Cardiac muscle cell (in vitro differentiated cells and primary cell): ENCODE results near the gene LGR5. TPM values are rescaled to one million over a fixed set of nuclear protein-coding genes. Genes with fewer than 3 reads are reported as not detected.

Source experiments
- DNase-seq, 2 donors: peaks; one replicate each; pipeline versions ENCODE4 v3.0.0 to v3.0.0-alpha.2; 2010 to 2017; ENCODE audit warnings: low read depth in 1 of 2, low spot score in 1 of 2
- H3K27ac ChIP-seq: fragments of 200-600 bp; sonication (generic); 2 replicates; pipeline ENCODE4 v1.5.1; 2016
- H3K27me3 ChIP-seq: fragments of 200-600 bp; sonication (generic); 2 replicates; pipeline ENCODE4 v1.6.0; 2016; ENCODE audit warnings: control low read depth
- H3K36me3 ChIP-seq: fragments of 200-600 bp; sonication (generic); 2 replicates; pipeline ENCODE4 v1.5.1; 2016; ENCODE audit warnings: control low read depth
- H3K4me1 ChIP-seq: fragments of 200-600 bp; sonication (generic); 2 replicates; pipeline ENCODE4 v1.8.1; 2017; ENCODE audit warnings: low read depth, mild to moderate bottlenecking, mixed run types
- H3K4me3 ChIP-seq: fragments of 200-600 bp; sonication (generic); 2 replicates; pipeline ENCODE4 v1.5.1; 2016; ENCODE audit warnings: mild to moderate bottlenecking
- H3K9me3 ChIP-seq: fragments of 200-600 bp; sonication (generic); 2 replicates; pipeline ENCODE4 v1.5.1; 2017; ENCODE audit warnings: low read depth, mild to moderate bottlenecking, control low read depth
- CTCF ChIP-seq: IDR thresholded peaks from 2 replicates; pipeline ENCODE4 v1.5.1; 2012; ENCODE audit warnings: low read depth, mild to moderate bottlenecking, low read length
- polyA plus RNA-seq: library from polyadenylated mRNA; unstranded; fragments of >200 nt; fragmentation: Nextera tagmentation; extraction: Ambion mirVana; gene quantifications from 2 replicates; pipeline ENCODE4 v1.2.1, GENCODE V29; 2016
- total RNA-seq: library from RNA; depleted of rRNA; stranded (reverse); fragments of >200 nt; gene quantifications from 2 replicates; pipeline ENCODE4 v1.2.3, GENCODE V29; 2016

LGR5 gene
- total and polyA plus RNA-seq, 2 experiments from 2014 or later, result 0.12 to 0.34 TPM

- TF ChIP-seq CTCF, result no peak
- DNase-seq, result no peak
- peaks cover 13% of the 10 kb centered on the region for H3K4me1 ChIP-seq
- H3K4me3 ChIP-seq, result no peak overlapping the region
- no peaks in the 10 kb centered on the region for H3K9me3 ChIP-seq
- H3K27ac ChIP-seq, result no peak overlapping the region
- no peaks in the 10 kb centered on the region for H3K27me3 ChIP-seq
- H3K36me3 ChIP-seq, result no peaks in the 10 kb centered on the region
These were observed 99.2 kb downstream of the LGR5 start for GRCh38 chr12:71538807-71539206.

DNA sequence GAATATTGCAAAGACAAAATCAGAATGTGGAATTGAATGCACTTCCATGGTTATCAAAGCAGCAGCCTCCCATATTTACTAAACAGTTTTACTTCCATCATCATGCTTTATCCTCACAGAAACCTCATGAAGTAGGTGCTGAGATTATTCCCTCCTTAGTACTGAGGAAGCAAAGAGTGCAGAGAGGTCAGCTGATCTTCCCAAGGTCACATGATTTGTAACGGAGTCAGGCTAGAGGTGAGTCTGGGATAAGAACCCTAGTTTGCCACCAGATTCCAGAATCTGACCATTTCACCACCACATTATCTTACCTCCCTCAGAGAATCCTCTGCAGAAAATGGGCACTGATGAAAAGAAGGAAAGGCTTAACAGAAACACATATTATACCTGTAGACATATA is 102.0 kb downstream of the LGR5 start:
- Histone ChIP-seq H3K4me3 (no peak overlapping the region), H3K4me1 (peaks cover 7% of the 10 kb centered on the region), H3K27ac (no peak overlapping the region), H3K27me3 (no peaks in the 10 kb centered on the region), H3K9me3 (no peaks in the 10 kb centered on the region), H3K36me3 (no peaks in the 10 kb centered on the region)
- TF ChIP-seq CTCF, result no peak
- DNase-seq, result no peak

GRCh38 chr12:71546322-71546861 is 106.8 kb downstream of the LGR5 start:
- DNase-seq, result no peak
- no peak for TF ChIP-seq CTCF
- Histone ChIP-seq H3K27me3 (no peaks in the 10 kb centered on the region), H3K9me3 (no peaks in the 10 kb centered on the region), H3K4me3 (no peak overlapping the region), H3K36me3 (no peaks in the 10 kb centered on the region), H3K4me1 (no peaks in the 10 kb centered on the region), H3K27ac (no peak overlapping the region)

- no peak for TF ChIP-seq CTCF
- Histone ChIP-seq H3K36me3 (no peaks in the 10 kb centered on the region), H3K4me3 (no peak overlapping the region), H3K27ac (no peak overlapping the region), H3K27me3 (no peaks in the 10 kb centered on the region), H3K4me1 (no peaks in the 10 kb centered on the region), H3K9me3 (no peaks in the 10 kb centered on the region)
- no peak for DNase-seq
These were observed 109.3 kb downstream of the LGR5 start for GRCh38 chr12:71548893-71549292.

- no peak overlapping the region for H3K27ac ChIP-seq
- peak in 1 of 2 donors; percentile 58 for DNase-seq
- H3K36me3 ChIP-seq, result no peaks in the 10 kb centered on the region
- no peaks in the 10 kb centered on the region for H3K27me3 ChIP-seq
- peak; percentile 59 for TF ChIP-seq CTCF
- H3K4me3 ChIP-seq, result no peak overlapping the region
- no peaks in the 10 kb centered on the region for H3K4me1 ChIP-seq
- H3K9me3 ChIP-seq, result no peaks in the 10 kb centered on the region
These were observed 111.9 kb downstream of the LGR5 start for GRCh38 chr12:71551529-71551928.
